GM12878 (cell line): ENCODE results near the gene ABCA13. TPM values are rescaled to one million over a fixed set of nuclear protein-coding genes. Genes with fewer than 3 reads are reported as not detected.

Experiments
- ATAC-seq: fragments of 200-7000 bp; cut with Tn5 transposase; 3 replicates; pipeline ENCODE4 v1.9.1; 2020; ENCODE audit warnings: mild to moderate bottlenecking, moderate library complexity
- BruUV-seq: library from RNA; stranded (reverse); fragments of 400-500 nt; replicated peaks from 2 replicates; lab custom pipeline; 2021; lab: Mats Ljungman, UMichigan
- CTCF ChIA-PET: fragments of 300-600 bp; sonication (Branson Sonifier 250); formaldehyde crosslinking; extraction: SDS; loops from one replicate; lab custom pipeline; 2021; ENCODE audit warnings: inconsistent platforms; lab: Yijun Ruan, JAX
- POLR2A ChIA-PET: fragments of 350-600 bp; formaldehyde crosslinking; extraction: SDS; loops from one replicate; lab custom pipeline; 2021; ENCODE audit warnings: inconsistent platforms; lab: Charles Lee
- RAD21 ChIA-PET: fragments of 300-600 bp; sonication (Branson Sonifier 250); formaldehyde crosslinking; loops from one replicate; lab custom pipeline; 2023; ENCODE audit warnings: antibody characterized with exemption; ENCODE audit not compliant: unreplicated experiment; lab: Charles Lee
- SMC1A ChIA-PET: fragments of 300-600 bp; sonication (Branson Sonifier 250); formaldehyde crosslinking; loops from one replicate; lab custom pipeline; 2023; ENCODE audit not compliant: unreplicated experiment, uncharacterized antibody; lab: Charles Lee
- DNase-seq: peaks from one replicate; pipeline ENCODE4 v3.0.0-alpha.2; 2011; ENCODE audit warnings: low read depth, low spot score
- FAIRE-seq: peaks from 3 replicates; lab custom pipeline; 2011; peaks lifted over from hg19 to GRCh38; lab: Jason Lieb, UNC
- H2AFZ ChIP-seq: 2 replicates; pipeline ENCODE4 v1.6.0; 2011; ENCODE audit warnings: low read depth, low read length, control low read depth; ENCODE audit not compliant: control insufficient read depth
- H3K27ac ChIP-seq: 2 replicates; pipeline ENCODE4 v1.5.1; 2011; ENCODE audit warnings: control low read depth; ENCODE audit not compliant: control insufficient read depth, insufficient read depth
- H3K27me3 ChIP-seq, 2 experiments: replicated peaks in 1 of 2; 2 replicates each; pipeline versions ENCODE4 v1.6.0 to v1.6.1; 2011; ENCODE audit warnings: low read length in 1 of 2; ENCODE audit not compliant: control insufficient read depth in 2 of 2, insufficient read depth in 2 of 2
- H3K36me3 ChIP-seq, 2 experiments: 2 replicates each; pipeline ENCODE4 v1.5.1; 2011; ENCODE audit warnings: low read length in 1 of 2; ENCODE audit not compliant: control insufficient read depth in 2 of 2, insufficient read depth in 2 of 2
- H3K4me1 ChIP-seq: 2 replicates; pipeline ENCODE4 v1.6.1; 2011; ENCODE audit warnings: mild to moderate bottlenecking, low read length, moderate library complexity, mixed read lengths; ENCODE audit not compliant: control insufficient read depth, insufficient read depth
- H3K4me2 ChIP-seq: 2 replicates; pipeline ENCODE4 v1.6.0; 2011; ENCODE audit warnings: control low read depth; ENCODE audit not compliant: control insufficient read depth, insufficient read depth
- H3K4me3 ChIP-seq: fragments of 200-600 bp; sonication (generic); 2 replicates; pipeline ENCODE4 v1.5.1; 2016
- H3K79me2 ChIP-seq: 2 replicates; pipeline ENCODE4 v1.6.0; 2011; ENCODE audit warnings: low read length; ENCODE audit not compliant: control insufficient read depth, insufficient read depth
- H3K9ac ChIP-seq: 2 replicates; pipeline ENCODE4 v1.8.0; 2011; ENCODE audit warnings: low read length, control low read depth, mixed read lengths; ENCODE audit not compliant: control insufficient read depth, insufficient read depth
- H3K9me3 ChIP-seq: replicated peaks from 3 replicates; pipeline ENCODE4 v1.5.1; 2011; ENCODE audit warnings: mild to moderate bottlenecking, low read length; ENCODE audit not compliant: control insufficient read depth, insufficient read depth
- H4K20me1 ChIP-seq: 2 replicates; pipeline ENCODE4 v1.6.0; 2011; ENCODE audit not compliant: control insufficient read depth, insufficient read depth
- ASH2L ChIP-seq: fragments of 300-600, 200-600 bp; sonication (generic); IDR thresholded peaks from 2 replicates; pipeline ENCODE4 v1.6.1; 2017; ENCODE audit warnings: low read depth, mild to moderate bottlenecking, borderline replicate concordance
- BRCA1 ChIP-seq: IDR thresholded peaks from 2 replicates; pipeline ENCODE4 v1.6.1; 2011; ENCODE audit warnings: low read depth, low read length, improper control_type of control experiment
- CBX3 ChIP-seq: fragments of 200-600 bp; sonication (generic); IDR thresholded peaks from 2 replicates; pipeline ENCODE4 v1.6.1; 2016; ENCODE audit warnings: low read depth, borderline replicate concordance
- CHD4 ChIP-seq: fragments of 200-600 bp; sonication (generic); IDR thresholded peaks from 2 replicates; pipeline ENCODE4 v1.6.1; 2016; ENCODE audit warnings: mild to moderate bottlenecking
- EZH2 ChIP-seq: IDR thresholded peaks from 2 replicates; pipeline ENCODE4 v1.6.1; 2012; ENCODE audit warnings: low read depth, mild to moderate bottlenecking, control low read depth, inconsistent platforms, low read length, borderline replicate concordance; ENCODE audit not compliant: control insufficient read depth
- RUNX3 ChIP-seq: IDR thresholded peaks from 2 replicates; pipeline ENCODE4 v1.6.1; 2012; ENCODE audit warnings: low read length, inconsistent platforms
- WGBS: methylation state at CpG from one replicate; pipeline ENCODE4 v1.1.6; 2016; ENCODE audit warnings: low lambda C conversion rate; ENCODE audit not compliant: insufficient replicate concordance, insufficient coverage; ENCODE audit errors: missing lambda C conversion rate; 5-methylcytosine and 5-hydroxymethylcytosine counted together
- in situ Hi-C: fragments of 300-500 bp; cut with MboI; formaldehyde crosslinking; loops from 9 replicates; pipeline ENCODE4 v1.14.3; 2018; ENCODE audit warnings: mixed read lengths
- intact Hi-C: fragments of 100-400 bp; cut with micrococcal nuclease; formaldehyde crosslinking; loops from one replicate; pipeline ENCODE4 v1.14.2; 2022; ENCODE audit not compliant: unreplicated experiment
- polyA plus RNA-seq, 11 experiments: library from polyadenylated mRNA; depleted of rRNA in 4 of 11; unstranded in 6 of 11; stranded (reverse) in 5 of 11; fragments of >200 nt; fragmentation: Nextera tagmentation in 4 of 11; fragmentation: Illumina TruSeq in 1 of 11; extraction: Ambion mirVana in 4 of 11; extraction: Trizol in 1 of 11; gene quantifications; 1 replicate in 1 of 11; 2 replicates in 10 of 11; pipeline versions ENCODE4 v1.2.1 to v1.2.3, GENCODE V29; 2011 to 2016; ENCODE audit warnings: inconsistent platforms in 2 of 11, missing spikeins in 2 of 11, low read depth in 1 of 11
- total RNA-seq, 4 experiments: library from RNA; depleted of rRNA in 3 of 4; stranded (reverse); fragments of >200 nt in 3 of 4; fragmentation: Illumina TruSeq in 1 of 4; extraction: Trizol in 1 of 4; gene quantifications; 2 replicates each; pipeline versions ENCODE4 v1.2.1 to v1.2.3, GENCODE V29; 2013 to 2021
- TF ChIP-seq, protein P1 (sequence below): fragments of 450-650 bp; IDR thresholded peaks from 2 replicates; pipeline ENCODE4 v1.6.1; 2014; ENCODE audit warnings: mild to moderate bottlenecking
- TF ChIP-seq, protein P2 (sequence below): fragments of 450-650 bp; IDR thresholded peaks from 2 replicates; pipeline ENCODE4 v1.6.1; 2016; ENCODE audit warnings: mild to moderate bottlenecking, moderate library complexity, borderline replicate concordance

The ABCA13 gene
- total and polyA plus RNA-seq, 10 of the 15 experiments (the other 5 are each of a cell fraction or from before 2014, with no cell fraction given): under 0.01 to 0.98 (median 0.04) TPM; not detected in 2

DNA sequence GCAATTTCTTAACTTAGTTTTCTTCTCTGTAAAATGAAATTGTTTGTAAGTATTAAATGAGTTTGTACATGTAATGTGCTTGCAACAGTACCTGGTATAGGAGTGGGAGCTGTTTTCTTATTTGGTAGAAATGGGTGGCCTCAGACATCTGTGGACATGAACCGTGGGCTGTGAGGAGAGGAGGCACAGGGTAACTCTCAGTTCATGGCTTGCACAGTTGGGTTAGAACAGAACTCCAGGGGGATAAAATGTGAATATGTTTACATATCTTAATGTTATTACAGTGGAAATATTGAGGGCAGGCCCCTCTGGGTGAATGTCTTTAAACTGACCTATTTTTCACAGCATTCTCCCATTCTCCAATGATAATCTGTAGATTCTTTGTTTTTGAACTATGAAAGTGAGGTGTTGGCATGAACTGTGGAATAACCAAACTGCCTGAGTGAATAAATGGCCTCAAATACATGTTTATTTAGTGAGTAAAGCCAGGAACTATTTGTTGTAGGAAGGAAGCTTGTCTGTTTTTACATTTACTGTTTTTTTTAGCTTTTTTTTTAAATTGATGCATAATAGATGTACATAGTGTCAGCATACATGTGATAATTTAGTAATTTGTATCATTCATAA, 2.6 kb downstream of the ABCA13 start:
- no peak for FAIRE-seq
- no peak overlapping the region for H2AFZ ChIP-seq
- H3K4me2 ChIP-seq: no peak overlapping the region
- ATAC-seq: no peak
- SMC1A ChIA-PET: no interaction called here
- CTCF ChIA-PET: no interaction called here
- in situ Hi-C loops: no loop called here
- no peak overlapping the region for H3K27ac ChIP-seq
- RAD21 ChIA-PET: no interaction called here
- no peaks in the 10 kb centered on the region for H4K20me1 ChIP-seq
- POLR2A ChIA-PET: no interaction called here
- no peak overlapping the region for H3K4me3 ChIP-seq
- 18% methylated on average over 1 of the region's 1 CpG for WGBS
- DNase-seq: no peak
- H3K27me3 ChIP-seq: no peaks in the 10 kb centered on the region
- intact Hi-C loops: no loop called here
- BruUV-seq: no TSS peak
- H3K9me3 ChIP-seq: no peaks in the 10 kb centered on the region
- H3K4me1 ChIP-seq: no peaks in the 10 kb centered on the region
- no peaks in the 10 kb centered on the region for H3K36me3 ChIP-seq
- H3K79me2 ChIP-seq: no peaks in the 10 kb centered on the region
- H3K9ac ChIP-seq: no peak overlapping the region
- TF ChIP-seq RUNX3 (no peak), EZH2 (no peak), CHD4 (no peak), CBX3 (no peak), BRCA1 (no peak), ASH2L (no peak)
- TF ChIP-seq, protein P1, sequence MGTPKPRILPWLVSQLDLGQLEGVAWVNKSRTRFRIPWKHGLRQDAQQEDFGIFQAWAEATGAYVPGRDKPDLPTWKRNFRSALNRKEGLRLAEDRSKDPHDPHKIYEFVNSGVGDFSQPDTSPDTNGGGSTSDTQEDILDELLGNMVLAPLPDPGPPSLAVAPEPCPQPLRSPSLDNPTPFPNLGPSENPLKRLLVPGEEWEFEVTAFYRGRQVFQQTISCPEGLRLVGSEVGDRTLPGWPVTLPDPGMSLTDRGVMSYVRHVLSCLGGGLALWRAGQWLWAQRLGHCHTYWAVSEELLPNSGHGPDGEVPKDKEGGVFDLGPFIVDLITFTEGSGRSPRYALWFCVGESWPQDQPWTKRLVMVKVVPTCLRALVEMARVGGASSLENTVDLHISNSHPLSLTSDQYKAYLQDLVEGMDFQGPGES: no peak
- TF ChIP-seq, protein P2, sequence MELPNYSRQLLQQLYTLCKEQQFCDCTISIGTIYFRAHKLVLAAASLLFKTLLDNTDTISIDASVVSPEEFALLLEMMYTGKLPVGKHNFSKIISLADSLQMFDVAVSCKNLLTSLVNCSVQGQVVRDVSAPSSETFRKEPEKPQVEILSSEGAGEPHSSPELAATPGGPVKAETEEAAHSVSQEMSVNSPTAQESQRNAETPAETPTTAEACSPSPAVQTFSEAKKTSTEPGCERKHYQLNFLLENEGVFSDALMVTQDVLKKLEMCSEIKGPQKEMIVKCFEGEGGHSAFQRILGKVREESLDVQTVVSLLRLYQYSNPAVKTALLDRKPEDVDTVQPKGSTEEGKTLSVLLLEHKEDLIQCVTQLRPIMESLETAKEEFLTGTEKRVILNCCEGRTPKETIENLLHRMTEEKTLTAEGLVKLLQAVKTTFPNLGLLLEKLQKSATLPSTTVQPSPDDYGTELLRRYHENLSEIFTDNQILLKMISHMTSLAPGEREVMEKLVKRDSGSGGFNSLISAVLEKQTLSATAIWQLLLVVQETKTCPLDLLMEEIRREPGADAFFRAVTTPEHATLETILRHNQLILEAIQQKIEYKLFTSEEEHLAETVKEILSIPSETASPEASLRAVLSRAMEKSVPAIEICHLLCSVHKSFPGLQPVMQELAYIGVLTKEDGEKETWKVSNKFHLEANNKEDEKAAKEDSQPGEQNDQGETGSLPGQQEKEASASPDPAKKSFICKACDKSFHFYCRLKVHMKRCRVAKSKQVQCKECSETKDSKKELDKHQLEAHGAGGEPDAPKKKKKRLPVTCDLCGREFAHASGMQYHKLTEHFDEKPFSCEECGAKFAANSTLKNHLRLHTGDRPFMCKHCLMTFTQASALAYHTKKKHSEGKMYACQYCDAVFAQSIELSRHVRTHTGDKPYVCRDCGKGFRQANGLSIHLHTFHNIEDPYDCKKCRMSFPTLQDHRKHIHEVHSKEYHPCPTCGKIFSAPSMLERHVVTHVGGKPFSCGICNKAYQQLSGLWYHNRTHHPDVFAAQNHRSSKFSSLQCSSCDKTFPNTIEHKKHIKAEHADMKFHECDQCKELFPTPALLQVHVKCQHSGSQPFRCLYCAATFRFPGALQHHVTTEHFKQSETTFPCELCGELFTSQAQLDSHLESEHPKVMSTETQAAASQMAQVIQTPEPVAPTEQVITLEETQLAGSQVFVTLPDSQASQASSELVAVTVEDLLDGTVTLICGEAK: no peak
- TF ChIP-seq, all 136 proteins: peak for 0
